Endothelial cell of umbilical vein (primary cell): ENCODE results near the gene TBC1D8B. TPM values are rescaled to one million over a fixed set of nuclear protein-coding genes. Genes with fewer than 3 reads are reported as not detected.

Source experiments
- BruUV-seq: library from RNA; stranded (reverse); fragments of 400-500 nt; replicated peaks from 2 replicates; lab custom pipeline; 2021; lab: Mats Ljungman, UMichigan
- CTCF ChIA-PET: fragments of 300-600, 350-600 bp; sonication (Branson Sonifier 250); formaldehyde crosslinking; loops from one replicate; lab custom pipeline; 2021; ENCODE audit warnings: antibody characterized with exemption, inconsistent platforms; lab: Charles Lee
- POLR2A ChIA-PET: fragments of 300-600, 350-600 bp; sonication (Branson Sonifier 250); formaldehyde crosslinking; loops from one replicate; lab custom pipeline; 2021; ENCODE audit warnings: antibody characterized with exemption, inconsistent platforms; lab: Charles Lee
- DNase-seq: peaks from one replicate; pipeline ENCODE4 v3.0.0-alpha.2; 2011; ENCODE audit warnings: low read depth, low spot score
- FAIRE-seq: peaks from 2 replicates; lab custom pipeline; 2011; peaks lifted over from hg19 to GRCh38; lab: Jason Lieb, UNC
- H2AFZ ChIP-seq: 2 replicates; pipeline ENCODE4 v1.6.0; 2012; ENCODE audit warnings: low read depth, low read length, control low read depth, inconsistent platforms
- H3K27ac ChIP-seq: 2 replicates; pipeline ENCODE4 v1.5.1; 2011; ENCODE audit warnings: low read depth, mild to moderate bottlenecking, control low read depth, low read length, moderate library complexity; ENCODE audit not compliant: insufficient read depth
- H3K27me3 ChIP-seq, 2 experiments: 2 replicates each; pipeline versions ENCODE4 v1.6.0 to v1.6.1; 2011; ENCODE audit warnings: low read length in 2 of 2, mixed read lengths in 1 of 2; ENCODE audit not compliant: control insufficient read depth in 2 of 2, insufficient read depth in 2 of 2
- H3K36me3 ChIP-seq, 2 experiments: 2 replicates in 1 of 2; 3 replicates in 1 of 2; pipeline ENCODE4 v1.5.1; 2011; ENCODE audit warnings: low read length in 2 of 2, mild to moderate bottlenecking in 1 of 2, moderate library complexity in 1 of 2; ENCODE audit not compliant: control insufficient read depth in 2 of 2, insufficient read depth in 2 of 2; ENCODE audit errors: extremely low read depth in 1 of 2
- H3K4me1 ChIP-seq: 3 replicates; pipeline ENCODE4 v1.5.1; 2011; ENCODE audit warnings: mild to moderate bottlenecking, low read length; ENCODE audit not compliant: control insufficient read depth, insufficient read depth; ENCODE audit errors: extremely low read depth
- H3K4me2 ChIP-seq: 2 replicates; pipeline ENCODE4 v1.6.1; 2011; ENCODE audit warnings: low read length, control low read depth, mixed read lengths; ENCODE audit not compliant: insufficient read depth
- H3K4me3 ChIP-seq, 3 experiments: fragments of 200-600 bp in 1 of 3; sonication (generic), shearing (Covaris generic) in 1 of 3; replicated peaks in 1 of 3; 2 replicates each; pipeline ENCODE4 v1.5.1; 2011 to 2016; ENCODE audit warnings: control low read depth in 3 of 3, low read length in 3 of 3, mild to moderate bottlenecking in 2 of 3, inconsistent platforms in 1 of 3, low read depth in 1 of 3, moderate library complexity in 1 of 3; ENCODE audit not compliant: insufficient read depth in 1 of 3
- H3K79me2 ChIP-seq: 2 replicates; pipeline ENCODE4 v1.6.0; 2012; ENCODE audit warnings: low read length, inconsistent platforms; ENCODE audit not compliant: control insufficient read depth, insufficient read depth
- H3K9ac ChIP-seq: replicated peaks from 2 replicates; pipeline ENCODE3; 2011; ENCODE audit warnings: low read length, control low read depth; ENCODE audit not compliant: insufficient read depth; ENCODE audit errors: extremely low read depth
- H3K9me1 ChIP-seq: replicated peaks from 3 replicates; pipeline ENCODE4 v1.6.0; 2011; ENCODE audit warnings: mild to moderate bottlenecking, low read length; ENCODE audit not compliant: control insufficient read depth, insufficient read depth; ENCODE audit errors: extremely low read depth
- H3K9me3 ChIP-seq: replicated peaks from 2 replicates; pipeline ENCODE4 v1.5.1; 2012; ENCODE audit warnings: low read length, inconsistent platforms; ENCODE audit not compliant: control insufficient read depth, insufficient read depth
- H4K20me1 ChIP-seq: replicated peaks from 2 replicates; pipeline ENCODE3; 2011; ENCODE audit warnings: mild to moderate bottlenecking, low read length; ENCODE audit not compliant: control insufficient read depth, insufficient read depth; ENCODE audit errors: extremely low read depth
- CTCF ChIP-seq, 2 donors: IDR thresholded peaks; 1 replicate in 1 of 2; 2 replicates in 1 of 2; pipeline ENCODE4 v1.5.1; 2011; ENCODE audit warnings: low read length in 2 of 2, mild to moderate bottlenecking in 2 of 2, moderate library complexity in 2 of 2, control low read depth in 1 of 2, inconsistent platforms in 1 of 2, low read depth in 1 of 2; ENCODE audit not compliant: insufficient read depth in 1 of 2; ENCODE audit errors: extremely low read depth in 1 of 2
- EZH2 ChIP-seq: IDR thresholded peaks from 2 replicates; pipeline ENCODE4 v1.6.1; 2012; ENCODE audit warnings: borderline replicate concordance, low read depth, mild to moderate bottlenecking, moderate library complexity, low read length, inconsistent platforms; ENCODE audit not compliant: severe bottlenecking
- FOS ChIP-seq: IDR thresholded peaks from 2 replicates; pipeline ENCODE4 v1.6.1; 2011; ENCODE audit warnings: mild to moderate bottlenecking, low read length, moderate library complexity, borderline replicate concordance; ENCODE audit not compliant: insufficient read depth
- GATA2 ChIP-seq: IDR thresholded peaks from 2 replicates; pipeline ENCODE4 v1.7.0; 2011; ENCODE audit warnings: low read depth, mild to moderate bottlenecking, moderate library complexity, mixed read lengths, low read length; ENCODE audit not compliant: insufficient read length, insufficient read depth
- JUN ChIP-seq: IDR thresholded peaks from 2 replicates; pipeline ENCODE4 v1.6.1; 2011; ENCODE audit warnings: borderline replicate concordance, low read depth; ENCODE audit not compliant: insufficient read length, insufficient read depth
- MAX ChIP-seq: IDR thresholded peaks from 2 replicates; pipeline ENCODE4 v1.6.1; 2011; ENCODE audit not compliant: insufficient read depth, insufficient read length
- MYC ChIP-seq: IDR thresholded peaks from one replicate; pipeline ENCODE4 v1.6.1; 2011; ENCODE audit warnings: mild to moderate bottlenecking, low read depth, low read length
- POLR2A ChIP-seq: IDR thresholded peaks from 2 replicates; pipeline ENCODE4 v1.6.1; 2012; ENCODE audit warnings: low read depth, mild to moderate bottlenecking, control low read depth, low read length
- POLR2AphosphoS5 ChIP-seq: IDR thresholded peaks from 2 replicates; pipeline ENCODE4 v1.6.1; 2012; ENCODE audit warnings: low read depth, mild to moderate bottlenecking, control low read depth, low read length, moderate library complexity; ENCODE audit not compliant: insufficient read depth
- dilution Hi-C: fragments of 300-500 bp; cut with MboI; formaldehyde crosslinking; loops from one replicate; pipeline ENCODE4 v1.15.0; 2019; ENCODE audit warnings: low sequenced_read_pairs; ENCODE audit not compliant: extremely low pct_ligation_motif_present
- intact Hi-C: fragments of 100-400 bp; cut with micrococcal nuclease; formaldehyde crosslinking; loops from one replicate; pipeline ENCODE4 v1.10.0; 2022
- polyA plus RNA-seq, 4 experiments: library from polyadenylated mRNA; depleted of rRNA in 3 of 4; stranded (reverse) in 3 of 4; unstranded in 1 of 4; fragments of >200 nt; gene quantifications; 2 replicates each; pipeline versions ENCODE4 v1.2.1 to v1.2.3, GENCODE V29; 2011 to 2012; ENCODE audit warnings: missing spikeins in 1 of 4
- total RNA-seq: library from RNA; stranded (reverse); gene quantifications from 2 replicates; pipeline ENCODE4 v1.2.3, GENCODE V29; 2021

TBC1D8B gene
- total and polyA plus RNA-seq, 2 donors (not counting 3 experiments of a cell fraction or from before 2014, with no cell fraction given), result 1.4 to 3.9 TPM

- H3K4me3 ChIP-seq, result no peak overlapping the region
- POLR2A ChIA-PET, result no interaction called here
- no peak overlapping the region for H3K4me2 ChIP-seq
- H3K9ac ChIP-seq, result no peak overlapping the region
- H3K27ac ChIP-seq, result no peak overlapping the region
- no peaks in the 10 kb centered on the region for H4K20me1 ChIP-seq
- H3K4me1 ChIP-seq, result no peaks in the 10 kb centered on the region
- no peaks in the 10 kb centered on the region for H3K9me1 ChIP-seq
- no peaks in the 10 kb centered on the region for H3K9me3 ChIP-seq
- no peak for FAIRE-seq
- TF ChIP-seq CTCF (IDR thresholded peaks at IDR 0.05; ENCODE audit: extremely low read depth in 1 of 2, insufficient read depth in 1 of 2, low read depth in 1 of 2, low read length in 2 of 2) (no peak), MAX (no peak), JUN (no peak), MYC (no peak), GATA2 (no peak), POLR2A (no peak), EZH2 (no peak), POLR2AphosphoS5 (no peak), FOS (no peak)
- H3K36me3 ChIP-seq, result no peaks in the 10 kb centered on the region
- intact Hi-C loops, result no loop called here
- no TSS peak for BruUV-seq
- dilution Hi-C loops, result no loop called here
- CTCF ChIA-PET, result interaction anchor here (1.2 to 1.7 kb wide), 3 partner anchors 9 to 11 kb away, joined by 3 to 4 read pairs (median 4); no protein-coding TSS in a partner anchor
- DNase-seq, result peak; percentile 11
- no peaks in the 10 kb centered on the region for H3K27me3 ChIP-seq
- H3K79me2 ChIP-seq, result no peaks in the 10 kb centered on the region
- no peak overlapping the region for H2AFZ ChIP-seq
These were observed 103.9 kb downstream of the TBC1D8B start for GRCh38 chrX:106906361-106906760.
